Measurements from ENCODE around the gene OMA1.

Gene OMA1

GRCh38 chr1:58465825-58466629, 80.5 kb downstream of the OMA1 start:
- in situ Hi-C loops (cut with MboI; ENCODE audit: low sequenced_read_pairs), result no loop called here

DNA sequence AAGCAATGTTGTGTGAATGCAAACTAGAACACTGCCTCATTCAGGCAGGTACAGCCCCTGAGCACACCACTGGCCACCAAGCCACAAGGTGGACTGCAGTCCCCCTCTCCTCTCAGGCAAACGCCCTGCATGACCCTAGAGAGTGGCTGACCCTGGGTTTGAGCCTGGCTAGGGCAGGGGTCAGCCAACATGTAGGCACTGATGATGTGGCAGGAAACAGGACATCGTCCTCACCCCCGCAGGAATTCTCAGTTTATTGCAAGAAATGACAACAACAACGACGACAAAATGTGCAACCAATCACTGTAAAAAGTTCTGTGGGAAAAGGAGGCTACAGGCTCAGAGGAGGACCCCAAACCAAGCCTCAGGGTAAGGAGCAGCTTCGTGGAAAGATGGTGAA, 81.3 kb downstream of the OMA1 start:
- in situ Hi-C loops (cut with MboI; ENCODE audit: low sequenced_read_pairs), result no loop called here

DNA sequence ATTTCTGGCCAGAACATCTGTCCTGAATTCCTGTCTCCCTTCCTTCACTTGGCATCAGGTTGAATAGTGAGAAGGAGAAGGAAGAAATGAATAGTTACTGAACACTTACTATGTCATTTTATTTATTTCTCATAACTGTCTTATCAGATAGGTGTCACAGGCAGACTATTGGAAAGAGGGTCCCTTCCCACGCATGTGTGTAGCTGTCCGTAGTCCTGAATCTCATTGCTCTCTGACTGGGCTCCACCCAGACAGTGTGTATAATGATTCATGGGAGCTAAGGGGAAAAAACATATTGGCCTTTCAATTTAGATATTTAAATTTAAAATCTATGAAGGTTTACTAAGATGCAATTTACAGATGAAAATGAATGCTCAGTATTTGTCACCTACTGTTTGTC, 86.1 kb downstream of the OMA1 start:
- in situ Hi-C loops (cut with MboI; ENCODE audit: low sequenced_read_pairs), result no loop called here

DNA sequence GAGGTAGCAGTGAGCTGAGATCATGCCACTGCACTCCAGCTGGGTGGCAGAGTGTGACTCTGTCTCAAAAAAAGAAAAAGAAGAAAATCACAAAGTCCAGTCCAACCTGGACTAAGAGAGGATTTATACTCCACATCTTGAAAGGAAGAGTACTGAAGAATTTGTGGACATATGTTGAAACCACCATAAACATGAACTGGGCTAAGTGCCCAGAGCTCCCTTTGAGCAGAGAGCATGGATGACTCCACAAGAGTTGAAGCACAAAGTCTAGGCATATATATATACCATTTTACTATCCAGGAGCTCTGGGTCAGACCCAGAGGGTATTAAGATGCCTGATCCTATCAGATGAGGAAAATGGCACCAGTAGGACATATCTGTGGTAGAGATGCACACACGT, 86.6 kb downstream of the OMA1 start:
- in situ Hi-C loops (cut with MboI; ENCODE audit: low sequenced_read_pairs), result no loop called here

DNA sequence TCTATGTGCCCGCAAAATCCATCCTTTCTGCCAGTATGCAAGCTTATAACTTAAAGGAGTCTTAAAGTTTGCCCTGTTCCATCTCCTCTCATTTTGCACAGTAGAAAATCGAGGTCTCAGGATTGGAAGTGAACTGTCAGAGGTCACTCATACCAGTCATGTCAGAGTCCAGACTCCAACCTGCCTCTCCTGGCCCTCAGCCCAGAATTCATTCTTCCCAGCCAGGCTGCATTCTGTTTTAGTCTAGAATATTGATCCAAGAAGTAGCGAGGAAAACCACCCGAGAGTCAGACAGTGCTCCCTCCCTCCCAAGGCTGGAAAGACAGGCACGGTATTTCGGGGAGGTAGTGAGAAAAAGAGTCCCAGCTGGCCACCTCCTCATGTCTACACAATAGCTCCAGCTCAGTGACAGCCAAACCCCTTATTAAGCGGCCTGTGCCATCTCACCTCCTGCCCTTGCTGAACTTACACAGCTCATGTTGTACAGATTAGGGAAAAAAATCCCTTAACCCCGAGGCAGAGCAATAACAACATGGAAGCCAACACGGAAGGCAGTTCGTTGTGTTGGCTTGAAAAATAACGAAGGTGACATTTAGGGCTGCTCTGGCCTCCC, 89.4 kb downstream of the OMA1 start:
- in situ Hi-C loops (cut with MboI; ENCODE audit: low sequenced_read_pairs), result no loop called here

GRCh38 chr1:58456470-58456869, 90.1 kb downstream of the OMA1 start:
- in situ Hi-C loops (cut with MboI; ENCODE audit: low sequenced_read_pairs), result no loop called here

DNA sequence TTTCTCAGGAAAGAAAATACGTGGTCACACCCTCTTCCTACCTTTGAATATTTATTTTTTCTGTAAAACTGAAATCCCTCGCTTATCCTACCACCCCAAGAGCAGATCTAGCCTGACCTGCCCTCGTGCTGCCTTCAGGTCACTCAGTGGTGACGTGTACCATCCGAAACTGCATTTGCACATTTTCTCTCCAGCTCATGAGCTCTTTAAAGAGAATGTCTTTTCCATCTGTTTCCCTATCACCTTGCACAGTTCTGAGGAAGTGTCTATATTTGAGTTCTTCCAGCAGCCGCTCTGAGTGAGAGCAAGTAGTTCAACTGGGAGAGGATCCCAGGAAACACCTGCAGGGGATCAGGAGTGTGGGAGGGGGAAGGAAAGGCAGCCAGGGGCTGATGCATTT, 91.7 kb downstream of the OMA1 start:
- in situ Hi-C loops (cut with MboI; ENCODE audit: low sequenced_read_pairs), result no loop called here

DNA sequence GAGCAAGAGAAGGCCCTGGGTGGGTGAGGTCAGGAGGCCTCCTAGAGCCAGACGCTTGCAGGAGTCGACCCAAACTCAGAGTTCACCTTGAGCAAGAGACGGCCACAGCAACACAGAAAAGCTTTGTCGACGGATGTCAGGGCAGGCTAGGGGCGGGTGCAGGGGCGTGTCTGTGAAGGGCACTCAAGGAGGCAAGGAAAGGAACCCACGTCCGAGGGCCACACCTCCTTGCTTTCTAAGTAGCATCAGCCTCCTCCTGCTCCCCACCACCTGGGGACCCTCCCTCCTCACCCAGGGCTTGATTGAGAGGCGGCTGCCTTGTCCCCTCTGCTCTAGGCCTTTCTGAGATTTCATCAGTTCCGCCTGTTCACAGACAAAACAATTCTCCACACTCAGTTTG, 92.1 kb downstream of the OMA1 start:
- in situ Hi-C loops (cut with MboI; ENCODE audit: low sequenced_read_pairs), result no loop called here

DNA sequence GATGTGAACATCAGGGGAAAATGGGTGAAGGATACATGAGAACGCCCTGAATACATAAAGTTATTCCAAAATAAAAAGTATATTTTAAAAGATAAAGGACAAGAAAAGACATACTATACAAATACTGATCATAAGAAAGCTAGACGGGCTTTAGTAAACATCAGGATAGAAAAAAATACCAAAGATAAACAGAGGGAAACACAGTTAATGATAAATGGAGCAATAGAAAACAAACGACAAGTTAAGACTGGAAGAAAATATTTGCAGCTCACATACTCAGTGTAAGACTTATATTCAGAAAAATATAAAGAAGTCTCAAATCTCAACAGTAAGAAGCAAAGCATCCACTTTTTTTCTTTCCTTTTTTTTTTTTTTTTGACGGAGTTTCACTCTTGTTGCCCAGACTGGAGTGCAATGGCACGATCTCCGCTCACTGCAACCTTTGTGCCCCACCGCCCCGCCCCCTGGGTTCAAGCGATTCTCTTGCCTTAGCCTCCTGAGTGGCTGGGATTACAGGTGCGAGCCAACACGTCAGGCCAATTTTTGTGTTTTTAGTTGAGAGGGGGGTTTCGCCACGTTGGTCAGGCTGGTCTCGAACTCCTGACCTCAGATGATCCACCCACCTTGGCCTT, 94.8 kb downstream of the OMA1 start:
- in situ Hi-C loops (cut with MboI; ENCODE audit: low sequenced_read_pairs), result no loop called here

DNA sequence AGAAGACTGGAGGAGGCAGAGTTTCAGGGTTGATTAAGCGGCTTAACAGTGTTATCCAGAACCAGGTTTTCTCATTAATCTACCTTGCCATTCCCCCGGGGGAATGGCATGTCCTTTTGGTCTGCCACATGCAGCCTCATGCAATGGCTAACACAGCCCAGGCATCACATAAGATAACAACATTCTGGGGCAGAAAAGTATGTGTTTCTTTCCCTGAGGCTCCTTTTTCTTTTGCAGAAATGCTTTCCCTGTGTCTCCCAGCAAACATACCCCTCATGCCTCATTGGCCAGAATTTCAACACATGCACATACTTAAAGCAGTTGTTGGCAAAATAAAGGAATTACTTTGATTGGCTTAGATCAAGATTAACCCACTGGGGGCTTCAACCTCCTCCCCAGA, 98.6 kb downstream of the OMA1 start:
- in situ Hi-C loops (cut with MboI; ENCODE audit: low sequenced_read_pairs), result no loop called here

GRCh38 chr1:58447042-58447441, 99.5 kb downstream of the OMA1 start:
- in situ Hi-C loops (cut with MboI; ENCODE audit: low sequenced_read_pairs), result no loop called here

- in situ Hi-C loops (cut with MboI; ENCODE audit: low sequenced_read_pairs), result no loop called here
These were observed 100.2 kb downstream of the OMA1 start for GRCh38 chr1:58446368-58446767.

GRCh38 chr1:58443986-58444868, 102.3 kb downstream of the OMA1 start:
- in situ Hi-C loops (cut with MboI; ENCODE audit: low sequenced_read_pairs), result no loop called here

GRCh38 chr1:58442114-58442513, 104.4 kb downstream of the OMA1 start:
- in situ Hi-C loops (cut with MboI; ENCODE audit: low sequenced_read_pairs), result no loop called here

- in situ Hi-C loops (cut with MboI; ENCODE audit: low sequenced_read_pairs), result no loop called here
These were observed 104.8 kb downstream of the OMA1 start for GRCh38 chr1:58441699-58442098.

- in situ Hi-C loops (cut with MboI; ENCODE audit: low sequenced_read_pairs), result no loop called here
These were observed 105.8 kb downstream of the OMA1 start for GRCh38 chr1:58440696-58441095.

DNA sequence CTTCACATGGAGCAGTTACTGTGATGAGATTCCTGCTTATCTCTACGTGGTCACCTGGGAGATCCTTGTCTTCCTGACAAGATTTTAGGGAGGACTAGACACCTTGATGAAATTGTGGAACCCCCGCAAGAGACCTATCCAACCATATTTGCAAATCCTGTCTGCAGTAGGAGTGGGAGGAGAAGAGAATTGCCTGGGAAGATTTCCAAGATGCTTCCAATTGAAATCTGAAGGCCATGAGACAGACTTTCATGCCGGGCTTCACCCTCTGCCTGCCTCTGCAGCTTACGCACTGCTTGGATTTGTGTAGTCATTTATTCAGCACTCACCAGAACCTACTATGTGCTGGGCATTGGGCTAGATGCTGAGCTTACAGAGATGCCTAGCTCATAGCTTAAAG, 106.6 kb downstream of the OMA1 start:
- in situ Hi-C loops (cut with MboI; ENCODE audit: low sequenced_read_pairs), result no loop called here

DNA sequence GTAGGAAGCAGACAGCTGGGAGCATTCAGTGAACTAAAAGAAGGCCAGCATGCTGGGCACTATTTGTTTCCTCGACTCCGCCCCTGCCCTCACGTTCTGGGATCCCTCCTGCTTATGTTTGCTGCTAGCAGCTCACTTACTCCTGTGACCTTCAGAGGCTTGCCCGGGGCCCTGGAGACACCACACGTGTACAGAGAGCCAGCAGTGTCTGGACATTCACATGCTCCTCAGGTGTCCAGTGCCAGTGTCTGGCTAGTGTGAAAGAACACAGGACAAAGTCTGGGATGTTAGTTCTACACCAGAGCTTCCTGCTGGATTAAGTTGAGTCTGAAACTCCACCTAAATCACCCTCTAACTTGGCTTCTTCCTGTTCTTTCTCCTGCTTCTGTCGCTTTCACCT, 108.1 kb downstream of the OMA1 start:
- in situ Hi-C loops (cut with MboI; ENCODE audit: low sequenced_read_pairs), result no loop called here

- in situ Hi-C loops (cut with MboI; ENCODE audit: low sequenced_read_pairs), result no loop called here
These were observed 108.9 kb downstream of the OMA1 start for GRCh38 chr1:58437623-58438022.

DNA sequence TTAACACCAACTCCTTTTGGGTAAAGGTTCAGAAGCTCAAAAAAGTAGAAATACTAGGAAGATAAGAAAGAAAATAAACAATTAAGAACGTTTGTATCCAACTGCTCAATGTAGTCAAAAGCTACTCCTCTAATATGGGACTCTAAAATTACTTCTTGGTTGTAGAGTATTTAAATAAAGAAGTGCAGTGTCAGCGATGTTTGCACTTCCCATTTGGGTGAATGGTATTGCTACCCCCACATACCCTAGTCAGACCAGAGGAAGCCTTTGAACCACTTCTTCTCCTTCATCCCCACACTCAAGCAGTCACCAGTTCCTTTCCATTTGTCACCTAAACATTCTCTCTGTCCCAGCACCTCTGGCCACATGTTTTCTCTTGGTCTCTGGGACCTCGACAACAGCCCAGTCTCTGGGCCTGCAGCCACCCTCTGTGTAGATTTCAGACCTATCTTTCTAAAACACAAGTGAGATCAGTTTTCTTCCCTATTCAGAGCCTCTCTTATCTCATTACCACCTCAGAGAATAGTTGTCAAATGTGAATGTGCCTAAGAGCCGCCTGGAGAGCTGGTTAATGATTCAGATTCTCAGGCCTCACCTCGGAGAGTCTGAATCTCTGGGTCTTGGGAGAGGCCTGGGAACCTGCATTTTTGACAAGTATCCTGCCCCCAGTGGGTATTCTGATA, 109.8 kb downstream of the OMA1 start:
- in situ Hi-C loops (cut with MboI; ENCODE audit: low sequenced_read_pairs), result no loop called here

DNA sequence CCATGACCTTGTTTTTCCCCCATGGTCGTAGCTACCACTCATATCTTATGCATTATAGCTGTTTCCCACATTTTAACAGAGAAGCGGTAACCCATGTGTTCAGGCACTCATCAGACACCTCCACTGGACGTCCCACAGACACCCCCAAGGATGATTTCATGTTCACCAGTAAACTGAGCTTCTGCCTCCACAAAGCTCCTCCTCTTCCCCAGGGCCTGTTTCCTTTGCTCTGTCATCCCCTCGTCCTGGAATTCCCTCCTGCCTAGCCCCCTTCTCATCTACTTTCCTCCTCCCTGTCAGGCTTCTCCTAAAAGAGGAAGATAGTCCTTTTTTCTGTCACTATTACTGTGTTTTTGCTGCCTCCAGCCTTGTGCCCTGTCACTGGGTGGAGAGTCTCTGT, 111.2 kb downstream of the OMA1 start:
- in situ Hi-C loops (cut with MboI; ENCODE audit: low sequenced_read_pairs), result no loop called here
